HG03135 (cell line): ENCODE measurements around the gene SLC25A24.

Experiments used
- ATAC-seq: cut with Tn5 transposase; IDR thresholded peaks from one replicate; pipeline ENCODE4 v1.9.1; 2021; ENCODE audit warnings: mild to moderate bottlenecking, moderate library complexity; ENCODE audit not compliant: unreplicated experiment

Gene SLC25A24

DNA sequence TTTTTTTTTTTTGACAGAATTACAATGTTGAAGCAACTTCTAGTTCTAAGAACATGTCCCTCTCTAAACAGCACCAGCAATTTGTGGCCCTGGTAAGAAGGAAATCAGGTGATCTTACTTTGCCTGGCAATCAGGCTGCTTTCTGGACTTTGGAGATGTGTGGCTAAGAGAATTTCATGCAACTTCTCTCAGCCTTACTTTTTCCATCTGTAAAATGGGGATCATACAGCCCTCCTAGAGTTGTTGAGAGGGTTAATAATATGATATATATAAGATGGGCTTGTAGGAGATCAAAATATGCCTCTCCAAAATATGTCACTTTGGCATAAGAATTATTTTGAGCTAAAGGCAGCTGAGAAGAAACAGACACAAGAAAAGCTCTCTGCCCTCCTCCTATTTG lies 92.0 kb downstream of the SLC25A24 start:
- no peak for ATAC-seq

DNA sequence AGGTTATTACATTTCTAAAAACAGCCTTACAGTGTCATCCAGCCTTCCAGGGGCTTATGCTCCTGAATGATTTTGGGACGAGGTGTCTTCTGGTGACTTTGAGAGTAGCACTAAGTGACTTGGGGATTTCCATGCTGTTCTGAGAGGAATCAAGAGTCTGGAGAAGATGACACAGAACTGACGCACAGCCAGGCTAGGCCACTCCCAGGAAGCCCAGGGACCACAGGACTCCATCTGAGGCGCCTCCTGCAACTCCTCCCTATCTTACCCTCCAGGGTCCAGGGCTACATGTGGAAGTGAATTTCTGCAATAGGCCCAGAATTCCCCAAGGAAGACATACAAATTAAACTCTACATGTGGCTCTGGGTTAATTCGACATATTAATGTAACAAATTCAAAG lies 92.5 kb downstream of the SLC25A24 start:
- ATAC-seq = no peak

DNA sequence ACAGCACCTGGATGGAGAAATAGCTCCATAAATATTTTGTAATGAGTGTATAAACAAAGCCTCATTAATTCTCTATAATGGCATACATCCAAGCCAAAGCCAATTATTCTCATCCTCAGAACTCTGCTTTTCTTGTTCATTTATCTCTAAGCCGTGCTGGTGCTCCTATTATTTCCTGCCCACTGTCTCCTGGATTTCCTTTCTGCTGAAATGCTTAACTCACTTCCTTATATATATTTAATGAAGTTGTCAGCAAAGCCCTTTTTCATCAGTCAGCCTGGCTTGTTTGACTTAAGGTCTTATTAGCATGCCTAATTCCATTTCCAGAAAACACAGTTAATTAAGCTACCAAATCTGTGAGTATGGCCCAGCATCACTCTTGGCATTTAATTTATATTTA lies 93.4 kb downstream of the SLC25A24 start:
- ATAC-seq = no peak

DNA sequence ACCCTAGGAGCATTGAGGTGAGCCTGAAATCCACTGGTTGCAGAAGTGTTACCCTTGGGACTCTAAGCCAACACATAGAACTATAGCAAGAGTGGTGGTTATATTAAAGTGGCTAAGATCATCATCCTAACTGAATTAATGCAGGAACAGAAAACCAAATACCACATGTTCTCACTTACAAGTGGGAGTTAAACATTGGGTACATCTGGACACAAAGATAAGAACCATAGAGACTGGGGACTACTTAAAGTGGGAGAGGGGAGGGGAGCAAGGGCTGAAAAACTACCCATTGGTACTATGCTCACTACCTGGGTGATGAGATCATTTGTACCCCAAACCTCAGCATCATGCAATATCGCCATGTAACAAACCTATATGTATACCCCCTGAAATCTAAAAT lies 100.0 kb downstream of the SLC25A24 start:
- ATAC-seq = no peak

DNA sequence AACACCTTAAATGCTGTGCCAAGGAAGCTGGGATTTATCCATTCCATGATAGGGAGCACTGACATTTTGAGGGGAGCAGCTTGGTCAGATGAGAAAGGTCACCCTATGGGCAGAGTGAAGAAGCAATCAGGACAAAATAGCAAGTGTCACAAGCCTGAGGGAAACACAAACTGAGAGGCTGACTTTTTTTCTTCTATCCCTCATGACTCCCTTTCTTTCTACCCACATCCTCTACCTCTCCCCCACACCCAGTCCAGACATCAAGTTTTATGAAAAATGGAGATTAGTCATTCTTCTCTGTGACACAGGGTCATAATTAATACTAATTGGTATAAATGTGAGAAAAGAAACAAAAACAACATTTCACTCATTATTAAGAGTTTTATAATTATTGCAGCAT lies 103.1 kb downstream of the SLC25A24 start:
- ATAC-seq = no peak

DNA sequence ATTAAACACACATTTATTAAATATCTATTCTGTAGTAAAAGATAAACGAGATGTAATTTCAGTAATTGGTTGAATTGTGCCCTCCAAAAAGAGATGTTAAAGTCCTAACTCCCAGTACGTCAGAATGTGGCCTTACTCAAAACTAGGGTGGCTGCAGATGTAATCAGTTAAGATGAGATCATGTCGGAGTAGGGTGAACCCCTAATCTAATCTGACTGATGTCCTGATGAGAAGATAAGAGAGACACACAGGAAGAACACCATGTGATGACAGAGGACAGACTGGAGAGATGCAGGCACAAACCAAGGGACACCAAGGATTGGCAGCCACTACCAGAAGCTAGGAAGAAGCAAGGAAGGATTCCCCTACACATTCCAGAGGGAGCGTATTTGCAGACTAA lies 104.1 kb downstream of the SLC25A24 start:
- no peak for ATAC-seq

DNA sequence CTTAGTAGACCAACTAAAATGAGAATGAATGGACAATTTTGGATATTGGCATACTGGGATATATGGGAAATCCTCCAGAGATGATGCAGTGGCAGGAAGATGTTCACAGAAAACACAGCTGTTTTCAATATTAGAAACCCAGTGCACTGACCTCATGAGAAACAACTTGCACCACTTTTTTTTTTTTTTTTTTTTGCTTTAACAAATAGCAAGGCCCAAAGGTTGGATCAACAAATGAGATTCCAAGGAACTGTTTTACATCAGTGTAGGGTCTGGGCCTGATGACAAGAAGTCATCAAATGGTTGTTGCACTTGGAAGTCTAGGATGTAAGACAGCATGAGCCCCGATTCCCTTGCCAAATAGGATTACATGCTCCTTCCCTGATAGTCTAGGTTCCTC lies 110.7 kb downstream of the SLC25A24 start:
- ATAC-seq = no peak

DNA sequence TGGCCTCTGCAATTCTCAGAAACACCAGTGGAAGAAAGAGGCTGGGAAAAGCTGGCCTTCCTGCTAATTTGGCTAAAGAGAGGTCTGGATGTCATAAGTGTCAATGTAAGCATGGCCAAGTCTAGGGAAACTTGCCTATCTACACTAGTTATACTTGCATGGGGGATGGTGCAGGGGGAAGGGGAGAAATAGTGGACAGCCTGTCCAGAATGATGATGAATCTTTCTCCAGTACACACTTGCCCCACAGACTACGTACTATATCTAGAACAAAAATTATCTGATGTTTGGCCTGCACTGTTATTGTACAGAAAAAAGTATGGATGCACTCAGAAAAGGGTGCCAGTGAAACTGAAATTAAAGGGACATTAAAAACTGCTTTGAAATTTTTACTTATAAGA lies 114.5 kb downstream of the SLC25A24 start:
- ATAC-seq = no peak

DNA sequence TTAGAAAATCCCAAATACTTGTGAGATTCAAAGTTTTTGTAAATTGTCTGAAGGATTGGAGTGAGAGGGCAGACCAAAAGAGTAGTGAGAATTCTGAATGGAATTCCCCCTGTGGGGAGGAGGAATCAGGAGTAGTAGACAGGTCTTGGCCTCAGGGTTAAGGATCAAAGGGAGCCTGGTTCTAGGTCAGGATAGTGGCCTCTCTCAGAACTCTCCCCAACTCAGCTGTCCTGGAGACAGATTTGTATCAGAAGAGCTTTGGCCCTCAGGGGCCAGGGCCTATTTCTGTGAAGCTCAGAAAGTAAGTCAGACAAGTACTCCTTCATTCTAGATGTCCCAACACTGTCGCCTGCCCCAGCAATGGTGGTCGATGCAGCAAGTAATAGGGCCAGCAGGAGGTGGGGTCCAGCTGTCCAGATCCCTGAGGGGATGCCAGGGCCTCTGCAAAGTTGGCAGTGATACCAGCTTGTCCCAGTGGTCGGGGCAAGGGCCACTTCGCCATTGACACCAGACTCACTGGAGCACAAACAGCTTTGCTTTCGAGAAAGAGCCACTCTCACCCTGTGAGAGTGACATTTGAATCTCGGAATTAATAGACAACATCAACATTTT lies 115.2 kb downstream of the SLC25A24 start:
- ATAC-seq = no peak
